Effector memory CD8-positive, alpha-beta T cell (primary cell): ENCODE measurements around the gene GALM.

Source experiments
- ATAC-seq: fragments of 150-1000 bp; cut with Tn5 transposase; replicated peaks from 2 replicates; pipeline ENCODE4 v1.10.0; 2021; ENCODE audit warnings: mild to moderate bottlenecking, moderate library complexity
- DNase-seq, 3 experiments: peaks; one replicate each; pipeline ENCODE4 v3.0.0; 2021
- H3K27ac Mint-ChIP-seq, 2 donors: one replicate each; pipeline ENCODE4 v1.8.0; 2022; ENCODE audit warnings: mild to moderate bottlenecking in 2 of 2, mixed read lengths in 2 of 2, moderate library complexity in 2 of 2
- H3K27me3 Mint-ChIP-seq, 2 donors: one replicate each; pipeline ENCODE4 v1.8.0; 2022; ENCODE audit warnings: mixed read lengths in 2 of 2
- H3K36me3 Mint-ChIP-seq: one replicate; pipeline ENCODE4 v1.8.0; 2022; ENCODE audit warnings: mild to moderate bottlenecking, moderate library complexity, mixed read lengths; ENCODE audit not compliant: insufficient read depth
- H3K4me1 Mint-ChIP-seq, 2 donors: one replicate each; pipeline ENCODE4 v1.8.0; 2022; ENCODE audit warnings: low read depth in 2 of 2, mixed read lengths in 2 of 2
- H3K4me3 Mint-ChIP-seq, 2 donors: one replicate each; pipeline ENCODE4 v1.8.0; 2022; ENCODE audit warnings: mild to moderate bottlenecking in 2 of 2, mixed read lengths in 2 of 2, moderate library complexity in 2 of 2
- H3K9me3 Mint-ChIP-seq, 2 donors: one replicate each; pipeline ENCODE4 v1.8.0; 2022; ENCODE audit warnings: mixed read lengths in 2 of 2

GALM gene

GRCh38 chr2:38654528-38655381 is 11.2 kb upstream of the GALM start:
- peak overlapping the region; percentile 46 to 59 for H3K4me3 Mint-ChIP-seq
- H3K36me3 Mint-ChIP-seq = peaks cover 5% of the 10 kb centered on the region
- ATAC-seq (no peak), DNase-seq (no peak)
- no peaks in the 10 kb centered on the region for H3K27me3 Mint-ChIP-seq
- H3K4me1 Mint-ChIP-seq = peaks cover 29 to 34% of the 10 kb centered on the region in 2 donors
- H3K27ac Mint-ChIP-seq = peak overlapping the region; percentile 88 to 91
- no peaks in the 10 kb centered on the region for H3K9me3 Mint-ChIP-seq

- Mint-ChIP-seq H3K4me3 (peak overlapping the region in 1 of 2 donors; percentile 59), H3K4me1 (peaks cover 29 to 34% of the 10 kb centered on the region in 2 donors), H3K36me3 (peaks cover 5% of the 10 kb centered on the region), H3K27ac (peak overlapping the region; percentile 88 to 91), H3K9me3 (no peaks in the 10 kb centered on the region), H3K27me3 (no peaks in the 10 kb centered on the region)
- ATAC-seq (no peak), DNase-seq (no peak)
Measured at GRCh38 chr2:38655441-38655840, 10.5 kb upstream of the GALM start.

GRCh38 chr2:38656866-38657480 is 8.9 kb upstream of the GALM start:
- DNase-seq (no peak), ATAC-seq (no peak)
- H3K27ac Mint-ChIP-seq = no peak overlapping the region
- no peaks in the 10 kb centered on the region for H3K27me3 Mint-ChIP-seq
- peaks cover 29 to 34% of the 10 kb centered on the region in 2 donors for H3K4me1 Mint-ChIP-seq
- H3K4me3 Mint-ChIP-seq = no peak overlapping the region
- H3K9me3 Mint-ChIP-seq = no peaks in the 10 kb centered on the region
- H3K36me3 Mint-ChIP-seq = peaks cover 5% of the 10 kb centered on the region

- H3K27ac Mint-ChIP-seq = no peak overlapping the region
- no peaks in the 10 kb centered on the region for H3K9me3 Mint-ChIP-seq
- no peak for DNase-seq
- peaks cover 5% of the 10 kb centered on the region for H3K36me3 Mint-ChIP-seq
- H3K27me3 Mint-ChIP-seq = no peaks in the 10 kb centered on the region
- H3K4me1 Mint-ChIP-seq = peaks cover 19 to 31% of the 10 kb centered on the region in 2 donors
- H3K4me3 Mint-ChIP-seq = no peak overlapping the region
- ATAC-seq = no peak
Measured at GRCh38 chr2:38658613-38659012, 7.3 kb upstream of the GALM start.

- ATAC-seq (no peak), DNase-seq (no peak)
- Mint-ChIP-seq H3K4me3 (no peak overlapping the region), H3K27ac (no peak overlapping the region), H3K9me3 (no peaks in the 10 kb centered on the region), H3K36me3 (peaks cover under 1% of the 10 kb centered on the region), H3K27me3 (no peaks in the 10 kb centered on the region), H3K4me1 (peaks cover 16 to 31% of the 10 kb centered on the region in 2 donors)
Measured at GRCh38 chr2:38659115-38659514, 6.8 kb upstream of the GALM start.

DNA sequence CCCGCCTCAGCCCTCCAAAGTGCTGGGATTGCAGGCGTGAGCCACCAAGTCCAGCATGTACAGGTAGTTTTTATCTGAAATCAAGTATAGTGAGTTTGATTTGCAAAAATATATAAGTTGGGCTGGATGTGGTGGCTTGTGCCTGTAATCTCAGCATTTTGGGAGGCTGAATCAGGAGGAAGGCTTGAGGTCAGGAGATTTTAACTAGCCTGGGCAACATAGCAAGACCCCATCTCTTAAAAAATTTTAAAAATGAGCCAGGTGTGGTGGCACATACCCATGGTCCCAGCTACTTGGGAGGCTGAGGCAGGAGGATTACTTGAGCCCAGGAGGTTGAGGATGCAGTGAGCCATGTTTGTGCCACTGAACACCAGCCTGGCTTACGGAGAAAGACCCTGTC is 5.6 kb upstream of the GALM start:
- H3K4me1 Mint-ChIP-seq = peaks cover 10 to 27% of the 10 kb centered on the region in 2 donors
- DNase-seq = no peak
- no peak overlapping the region for H3K27ac Mint-ChIP-seq
- no peak for ATAC-seq
- no peaks in the 10 kb centered on the region for H3K9me3 Mint-ChIP-seq
- no peaks in the 10 kb centered on the region for H3K27me3 Mint-ChIP-seq
- no peak overlapping the region for H3K4me3 Mint-ChIP-seq
- no peaks in the 10 kb centered on the region for H3K36me3 Mint-ChIP-seq

- Mint-ChIP-seq H3K4me3 (no peak overlapping the region), H3K27ac (no peak overlapping the region), H3K27me3 (no peaks in the 10 kb centered on the region), H3K4me1 (peaks cover 16 to 27% of the 10 kb centered on the region in 2 donors), H3K9me3 (no peaks in the 10 kb centered on the region), H3K36me3 (peaks cover 7% of the 10 kb centered on the region)
- DNase-seq = no peak
- ATAC-seq = no peak
Measured at GRCh38 chr2:38661306-38661705, 4.6 kb upstream of the GALM start.

DNA sequence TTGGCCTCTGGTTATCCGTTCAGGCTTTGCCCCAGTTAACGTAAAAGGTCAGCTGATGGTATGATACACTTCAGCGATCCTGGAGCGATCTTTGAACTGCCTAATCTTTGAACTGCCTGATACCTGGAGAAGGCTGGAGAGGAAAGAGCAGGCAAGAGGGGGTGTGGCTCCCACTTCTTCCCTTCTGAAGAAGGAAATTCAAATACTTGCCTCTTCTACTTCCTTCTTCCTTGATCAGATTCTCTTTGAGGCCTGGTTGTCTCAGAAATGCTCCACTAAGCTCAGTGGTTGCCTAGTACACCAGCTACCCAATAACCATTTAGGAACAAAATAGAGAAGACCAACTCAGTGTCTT is 619 bp downstream of the GALM start:
- peak overlapping the region; percentile 82 to 88 for H3K4me3 Mint-ChIP-seq
- peaks cover 17% of the 10 kb centered on the region for H3K36me3 Mint-ChIP-seq
- H3K27ac Mint-ChIP-seq = peak overlapping the region; percentile 98 to 99
- H3K9me3 Mint-ChIP-seq = no peaks in the 10 kb centered on the region
- peaks cover 46 to 65% of the 10 kb centered on the region in 2 donors for H3K4me1 Mint-ChIP-seq
- peak; percentile 35 for ATAC-seq
- no peak for DNase-seq
- no peaks in the 10 kb centered on the region for H3K27me3 Mint-ChIP-seq

DNA sequence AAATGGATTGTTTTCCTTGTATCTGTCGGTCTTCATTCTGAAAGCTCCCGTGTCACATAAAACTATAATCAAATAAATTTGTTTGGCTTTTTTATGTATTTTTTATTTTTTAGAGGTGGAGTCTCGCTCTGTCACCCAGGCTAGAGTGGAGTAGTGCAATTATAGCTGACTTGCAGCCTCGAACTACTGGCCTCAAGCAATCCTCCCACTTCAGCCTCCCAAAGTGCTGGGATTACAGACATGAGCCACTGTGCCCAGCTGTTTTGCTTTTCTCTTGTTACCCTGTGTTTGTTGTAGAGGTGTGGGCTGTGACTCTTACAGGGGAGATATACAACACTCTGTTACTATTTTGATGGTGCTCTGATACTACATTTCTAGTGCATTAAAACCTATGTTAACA is 2.2 kb downstream of the GALM start:
- Mint-ChIP-seq H3K36me3 (peaks cover 21% of the 10 kb centered on the region), H3K9me3 (no peaks in the 10 kb centered on the region), H3K27ac (peak overlapping the region; percentile 98 to 99), H3K27me3 (no peaks in the 10 kb centered on the region), H3K4me1 (peaks cover 51 to 77% of the 10 kb centered on the region in 2 donors), H3K4me3 (peak overlapping the region; percentile 82 to 88)
- no peak for DNase-seq
- ATAC-seq = no peak

DNA sequence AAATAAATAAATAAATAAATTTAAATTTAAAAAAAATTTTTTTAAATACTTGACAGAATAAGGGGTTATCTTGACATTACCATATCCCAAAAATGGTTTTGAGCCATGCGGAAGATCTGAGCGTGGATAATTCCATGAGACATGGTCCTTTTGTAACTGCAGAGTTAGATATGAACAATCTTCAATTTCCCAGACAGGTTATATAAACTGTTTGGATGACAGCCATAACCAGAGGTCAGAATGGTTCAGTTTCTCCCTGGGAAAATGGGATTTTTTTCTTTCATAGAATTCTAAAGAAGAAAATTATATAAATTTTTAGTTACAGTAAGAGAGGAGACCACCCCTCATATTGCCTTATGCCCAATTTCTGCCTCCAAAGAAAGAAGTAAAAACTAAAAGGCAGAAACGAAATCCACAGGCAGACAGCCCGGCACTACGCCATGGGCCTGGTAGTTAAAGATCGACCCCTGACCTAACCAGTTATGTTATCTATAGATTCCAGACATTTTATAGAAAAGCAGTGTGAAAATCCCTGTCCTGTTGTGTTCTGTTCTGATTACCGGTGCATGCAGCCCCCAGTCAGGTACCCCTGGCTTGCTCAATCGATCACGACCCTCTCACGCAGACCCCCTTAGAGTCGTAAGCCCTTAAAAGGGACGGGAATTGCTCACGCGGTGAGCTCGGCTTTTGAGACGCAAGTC is 3.0 kb downstream of the GALM start:
- Mint-ChIP-seq H3K27ac (peak overlapping the region; percentile 98 to 99), H3K27me3 (no peaks in the 10 kb centered on the region), H3K9me3 (no peaks in the 10 kb centered on the region), H3K36me3 (peaks cover 21% of the 10 kb centered on the region), H3K4me1 (peaks cover 49 to 78% of the 10 kb centered on the region in 2 donors), H3K4me3 (peak overlapping the region; percentile 68 to 88)
- ATAC-seq = no peak
- DNase-seq = no peak

GRCh38 chr2:38671303-38671702 is 5.4 kb downstream of the GALM start:
- H3K4me3 Mint-ChIP-seq = peak overlapping the region; percentile 56 to 68
- H3K36me3 Mint-ChIP-seq = peaks cover 31% of the 10 kb centered on the region
- no peak for DNase-seq
- no peaks in the 10 kb centered on the region for H3K9me3 Mint-ChIP-seq
- H3K27ac Mint-ChIP-seq = peak overlapping the region; percentile 63 to 95
- no peak for ATAC-seq
- peaks cover 36 to 66% of the 10 kb centered on the region in 2 donors for H3K4me1 Mint-ChIP-seq
- no peaks in the 10 kb centered on the region for H3K27me3 Mint-ChIP-seq

DNA sequence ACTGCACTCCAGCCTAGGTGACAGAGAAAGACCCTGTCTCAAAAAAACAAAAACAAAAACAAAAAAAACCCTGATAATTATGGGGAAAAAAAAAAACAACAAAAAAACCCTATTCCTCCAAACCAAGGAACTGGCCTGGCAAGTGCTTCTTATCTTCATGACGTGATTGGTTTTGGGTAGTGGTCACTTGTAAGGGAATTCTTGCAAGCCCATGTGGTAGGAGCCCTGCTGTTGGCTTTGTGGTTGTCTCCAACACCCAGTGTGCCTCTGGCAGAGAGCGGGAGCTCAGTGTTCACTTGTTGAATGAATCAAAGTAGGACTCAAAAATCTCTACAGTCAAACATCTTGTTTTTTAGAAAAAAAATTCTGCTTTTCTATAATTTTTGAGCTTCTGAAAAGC is 6.0 kb downstream of the GALM start:
- Mint-ChIP-seq H3K4me1 (peaks cover 34 to 66% of the 10 kb centered on the region in 2 donors), H3K27me3 (no peaks in the 10 kb centered on the region), H3K4me3 (peak overlapping the region; percentile 56 to 68), H3K27ac (peak overlapping the region; percentile 70 to 95), H3K36me3 (peaks cover 38% of the 10 kb centered on the region), H3K9me3 (no peaks in the 10 kb centered on the region)
- DNase-seq = no peak
- ATAC-seq = no peak

- H3K4me1 Mint-ChIP-seq = peaks cover 34 to 66% of the 10 kb centered on the region in 2 donors
- H3K4me3 Mint-ChIP-seq = peak overlapping the region in 1 of 2 donors; percentile 68
- H3K9me3 Mint-ChIP-seq = no peaks in the 10 kb centered on the region
- DNase-seq (no peak), ATAC-seq (no peak)
- peak overlapping the region; percentile 70 to 95 for H3K27ac Mint-ChIP-seq
- no peaks in the 10 kb centered on the region for H3K27me3 Mint-ChIP-seq
- peaks cover 38% of the 10 kb centered on the region for H3K36me3 Mint-ChIP-seq
Measured at GRCh38 chr2:38672445-38673391, 6.8 kb downstream of the GALM start.
